K562 (cell line): ENCODE measurements around the gene ATP6V1G1. TPM values are rescaled to one million over a fixed set of nuclear protein-coding genes. Genes with fewer than 3 reads are reported as not detected.

Source experiments
- ATAC-seq: fragments of 200-7000 bp; cut with Tn5 transposase; 3 replicates; pipeline ENCODE4 v1.9.1; 2020; ENCODE audit warnings: moderate library complexity
- BruUV-seq: library from RNA; stranded (reverse); fragments of 400-500 nt; replicated peaks from 2 replicates; lab custom pipeline; 2021; lab: Mats Ljungman, UMichigan
- CTCF ChIA-PET: fragments of 300-600 bp; formaldehyde crosslinking; extraction: SDS; loops from one replicate; lab custom pipeline; 2021; ENCODE audit warnings: low intra/inter-chr PET ratio; lab: Yijun Ruan, JAX
- POLR2A ChIA-PET: fragments of 300-600, 350-650 bp; sonication (Branson Sonifier 250); formaldehyde crosslinking; extraction: SDS; loops from one replicate; lab custom pipeline; 2021; ENCODE audit warnings: antibody characterized with exemption, inconsistent platforms; lab: Yijun Ruan, JAX
- DNase-seq, 4 experiments: peaks; one replicate each; pipeline versions ENCODE4 v3.0.0 to v3.0.0-alpha.2; 2011 to 2018; ENCODE audit warnings: low spot score in 3 of 4, mixed read lengths in 3 of 4; ENCODE audit errors: extremely low read depth in 1 of 4
- FAIRE-seq: peaks from 2 replicates; lab custom pipeline; 2011; peaks lifted over from hg19 to GRCh38; lab: Jason Lieb, UNC
- H2AFZ ChIP-seq: 2 replicates; pipeline ENCODE4 v1.6.0; 2011; ENCODE audit warnings: low read depth, low read length, control low read depth, inconsistent platforms
- H3K27ac ChIP-seq: fragments of 200-600 bp; 3 replicates; pipeline ENCODE4 v1.8.0; 2011; ENCODE audit warnings: low read depth, mild to moderate bottlenecking, control low read depth, inconsistent platforms, low read length, moderate library complexity, mixed read lengths; ENCODE audit errors: extremely low read depth
- H3K27me3 ChIP-seq, 2 experiments: fragments of 300-600 bp in 1 of 2; 2 replicates in 1 of 2; 3 replicates in 1 of 2; pipeline versions ENCODE4 v1.6.0 to v1.8.0; 2011; ENCODE audit warnings: inconsistent platforms in 2 of 2, low read length in 2 of 2, mild to moderate bottlenecking in 1 of 2, mixed read lengths in 1 of 2, moderate library complexity in 1 of 2; ENCODE audit not compliant: control insufficient read depth in 2 of 2, insufficient read depth in 2 of 2
- H3K36me3 ChIP-seq: fragments of 300-600 bp; 3 replicates; pipeline ENCODE4 v1.8.0; 2011; ENCODE audit warnings: mild to moderate bottlenecking, low read length, inconsistent platforms; ENCODE audit not compliant: control insufficient read depth, insufficient read depth
- H3K4me1 ChIP-seq, 2 experiments: fragments of 200-600 bp in 1 of 2; replicated peaks in 1 of 2; 2 replicates in 1 of 2; 3 replicates in 1 of 2; pipeline versions ENCODE4 v1.5.1 to v1.8.0; 2011; ENCODE audit warnings: inconsistent platforms in 2 of 2, low read length in 2 of 2, mild to moderate bottlenecking in 1 of 2, mixed read lengths in 1 of 2, moderate library complexity in 1 of 2; ENCODE audit not compliant: control insufficient read depth in 2 of 2, insufficient read depth in 2 of 2
- H3K4me2 ChIP-seq: 2 replicates; pipeline ENCODE4 v1.6.1; 2011; ENCODE audit warnings: low read length, control low read depth, inconsistent platforms, mixed read lengths; ENCODE audit not compliant: insufficient read depth
- H3K4me3 ChIP-seq: fragments of 200-600 bp; sonication (generic), shearing (Covaris generic); 2 replicates; pipeline ENCODE4 v1.5.1; 2016; ENCODE audit warnings: control low read depth, inconsistent platforms
- H3K79me2 ChIP-seq: fragments of 200-600 bp; 3 replicates; pipeline ENCODE4 v1.8.0; 2011; ENCODE audit warnings: low read length, inconsistent platforms; ENCODE audit not compliant: control insufficient read depth, insufficient read depth
- H3K9ac ChIP-seq, 2 experiments: 2 replicates each; pipeline versions ENCODE4 v1.6.0 to v1.6.1; 2011; ENCODE audit warnings: low read depth in 2 of 2, low read length in 2 of 2, control low read depth in 1 of 2, inconsistent platforms in 1 of 2, mild to moderate bottlenecking in 1 of 2, mixed read lengths in 1 of 2; ENCODE audit not compliant: insufficient read depth in 1 of 2
- H3K9me1 ChIP-seq: one replicate; pipeline ENCODE4 v1.6.0; 2011; ENCODE audit warnings: inconsistent platforms, mild to moderate bottlenecking, low read length, moderate library complexity; ENCODE audit not compliant: control insufficient read depth, insufficient read depth
- H3K9me3 ChIP-seq: replicated peaks from 2 replicates; pipeline ENCODE4 v1.5.1; 2011; ENCODE audit warnings: low read depth, low read length, inconsistent platforms; ENCODE audit not compliant: control insufficient read depth, insufficient read depth
- H4K20me1 ChIP-seq: replicated peaks from 2 replicates; pipeline ENCODE4 v1.6.1; 2011; ENCODE audit warnings: low read length, inconsistent platforms, mixed read lengths; ENCODE audit not compliant: control insufficient read depth, insufficient read depth
- ARID3A ChIP-seq: IDR thresholded peaks from 2 replicates; pipeline ENCODE4 v1.6.1; 2012; ENCODE audit warnings: low read depth, low read length, improper control_type of control experiment, borderline replicate concordance
- CBX3 ChIP-seq, 2 experiments: IDR thresholded peaks; 1 replicate in 1 of 2; 2 replicates in 1 of 2; pipeline ENCODE4 v1.6.1; 2012; ENCODE audit warnings: inconsistent platforms in 2 of 2, low read length in 2 of 2, borderline replicate concordance in 1 of 2, control low read depth in 1 of 2
- DIDO1 ChIP-seq: fragments of 450-650 bp; IDR thresholded peaks from 2 replicates; pipeline ENCODE4 v1.6.1; 2016; ENCODE audit warnings: low read depth, missing biosample characterization, missing genetic modification characterization
- PHB2 ChIP-seq: fragments of 450-650 bp; IDR thresholded peaks from 2 replicates; pipeline ENCODE4 v1.6.1; 2017; ENCODE audit warnings: low read depth
- TBP ChIP-seq: optimal IDR thresholded peaks from 2 replicates; pipeline ENCODE3; 2011; ENCODE audit warnings: low read depth, low read length, improper control_type of control experiment
- TCF7L2 ChIP-seq: fragments of 150-350 bp; IDR thresholded peaks from 2 replicates; pipeline ENCODE4 v1.6.1; 2016; ENCODE audit warnings: low read depth, mild to moderate bottlenecking, low read length, moderate library complexity
- WGBS: fragments of 100-300 bp; shearing (Covaris generic); methylation state at CpG from one replicate; pipeline ENCODE4 v1.1.6; 2016; ENCODE audit warnings: low coverage, mixed read lengths; ENCODE audit not compliant: insufficient coverage; ENCODE audit errors: missing lambda C conversion rate; 5-methylcytosine and 5-hydroxymethylcytosine counted together
- in situ Hi-C: fragments of 300-500 bp; cut with MboI; formaldehyde crosslinking; loops from 4 replicates; pipeline ENCODE4 v1.15.0; 2018; ENCODE audit warnings: inconsistent platforms, mixed read lengths
- intact Hi-C: fragments of 100-400 bp; cut with micrococcal nuclease; formaldehyde crosslinking; loops from 2 replicates; pipeline ENCODE4 v1.14.2; 2022
- polyA plus RNA-seq, 8 experiments: library from polyadenylated mRNA; depleted of rRNA in 4 of 8; stranded (reverse) in 5 of 8; unstranded in 3 of 8; fragments of >200 nt; fragmentation: Nextera tagmentation in 2 of 8; fragmentation: Illumina TruSeq in 1 of 8; extraction: Ambion mirVana in 2 of 8; extraction: Trizol in 1 of 8; gene quantifications; 2 replicates each; pipeline versions ENCODE4 v1.2.1 to v1.2.3, GENCODE V29; 2011 to 2014; ENCODE audit warnings: inconsistent platforms in 1 of 8, missing spikeins in 1 of 8
- total RNA-seq, 7 experiments: library from RNA; depleted of rRNA in 6 of 7; stranded (reverse); fragments of >200 nt in 6 of 7; fragmentation: Illumina TruSeq in 2 of 7; extraction: Trizol in 2 of 7; gene quantifications; 2 replicates each; pipeline versions ENCODE4 v1.2.1 to v1.2.3, GENCODE V29; 2011 to 2021; ENCODE audit warnings: low replicate concordance in 1 of 7

The ATP6V1G1 gene
- total and polyA plus RNA-seq, 9 of the 15 experiments (the other 6 are each of a cell fraction or from before 2014, with no cell fraction given) = 88.4 to 492 (median 193) TPM

GRCh38 chr9:114560956-114561355 is 26.6 kb upstream of the ATP6V1G1 start:
- no peak overlapping the region for H2AFZ ChIP-seq
- H3K79me2 ChIP-seq = no peaks in the 10 kb centered on the region
- ATAC-seq (no peak), FAIRE-seq (no peak), DNase-seq (no peak)
- peaks cover 0 to 11% of the 10 kb centered on the region in 2 experiments; a peak in 3 of 5 replicates for H3K4me1 ChIP-seq
- peaks cover 0 to 3% of the 10 kb centered on the region in 2 experiments; a peak in 1 of 5 replicates for H3K27me3 ChIP-seq
- no peak overlapping the region for H3K4me2 ChIP-seq
- in situ Hi-C loops = no loop called here
- no peaks in the 10 kb centered on the region for H3K9me3 ChIP-seq
- H3K36me3 ChIP-seq = no peaks in the 10 kb centered on the region
- ChIA-PET CTCF (no interaction called here), POLR2A (interaction anchor here (0.9 to 1.4 kb wide), 2 partner anchors 25 to 39 kb away, joined by 3 to 4 read pairs; no protein-coding TSS in a partner anchor)
- intact Hi-C loops = no loop called here
- TF ChIP-seq DIDO1 (tag) = no peak
- TF ChIP-seq CBX3 (IDR thresholded peaks at IDR 0.05; ENCODE audit: borderline replicate concordance in 1 of 2, low read length in 2 of 2) = no peak
- TF ChIP-seq TBP = no peak
- no peak for TF ChIP-seq PHB2
- no peak for TF ChIP-seq TCF7L2
- TF ChIP-seq ARID3A = no peak
- H3K27ac ChIP-seq = no peak overlapping the region
- no peaks in the 10 kb centered on the region for H4K20me1 ChIP-seq
- 24% methylated on average over 3 of the region's 3 CpGs for WGBS
- no peak overlapping the region for H3K9ac ChIP-seq
- no peaks in the 10 kb centered on the region for H3K9me1 ChIP-seq
- no peak overlapping the region for H3K4me3 ChIP-seq
- BruUV-seq = no TSS peak
